VCaP (cell line): ENCODE results near the gene OSBPL3.

ENCODE experiments used
- H3K27ac ChIP-seq: fragments of 450-650 bp; 2 replicates; pipeline ENCODE4 v1.5.1; 2017
- CTCF ChIP-seq: fragments of 450-650 bp; conservative IDR thresholded peaks from 2 replicates; pipeline ENCODE4 v1.5.1; 2017; ENCODE audit warnings: mild to moderate bottlenecking, moderate library complexity

The OSBPL3 gene

GRCh38 chr7:25012254-25012653, 32.3 kb upstream of the OSBPL3 start:
- no peak overlapping the region for H3K27ac ChIP-seq
- TF ChIP-seq CTCF, result no peak

- TF ChIP-seq CTCF, result no peak
- no peak overlapping the region for H3K27ac ChIP-seq
These were observed 29.3 kb upstream of the OSBPL3 start for GRCh38 chr7:25009257-25009656.

- TF ChIP-seq CTCF, result no peak
- H3K27ac ChIP-seq, result no peak overlapping the region
These were observed 27.7 kb upstream of the OSBPL3 start for GRCh38 chr7:25007668-25008067.

GRCh38 chr7:25006276-25006675, 26.3 kb upstream of the OSBPL3 start:
- TF ChIP-seq CTCF, result no peak

GRCh38 chr7:25005658-25006057, 25.7 kb upstream of the OSBPL3 start:
- TF ChIP-seq CTCF, result no peak
- no peak overlapping the region for H3K27ac ChIP-seq

More at GRCh38 chr7:25006276-25006675, 26.3 kb upstream of the OSBPL3 start:
- H3K27ac ChIP-seq, result no peak overlapping the region

- TF ChIP-seq CTCF, result no peak
- no peak overlapping the region for H3K27ac ChIP-seq
These were observed 22.8 kb upstream of the OSBPL3 start for GRCh38 chr7:25002786-25003185.

GRCh38 chr7:24995466-24995865, 15.5 kb upstream of the OSBPL3 start:
- TF ChIP-seq CTCF, result no peak

GRCh38 chr7:24992314-24992713, 12.3 kb upstream of the OSBPL3 start:
- H3K27ac ChIP-seq, result no peak overlapping the region
- TF ChIP-seq CTCF, result no peak

More at GRCh38 chr7:24995466-24995865, 15.5 kb upstream of the OSBPL3 start:
- no peak overlapping the region for H3K27ac ChIP-seq
